HepG2 (cell line): ENCODE results near the gene COMMD1. TPM values are rescaled to one million over a fixed set of nuclear protein-coding genes. Genes with fewer than 3 reads are reported as not detected.

Source experiments
- ATAC-seq: fragments of 200-7000 bp; cut with Tn5 transposase; 3 replicates; pipeline ENCODE4 v1.9.1; 2020; ENCODE audit warnings: mild to moderate bottlenecking, moderate library complexity
- BruUV-seq: library from RNA; stranded (reverse); fragments of 400-500 nt; replicated peaks from 2 replicates; lab custom pipeline; 2021; lab: Mats Ljungman, UMichigan
- CTCF ChIA-PET: fragments of 300-600 bp; formaldehyde crosslinking; extraction: SDS; loops from one replicate; lab custom pipeline; 2021; ENCODE audit warnings: low total read pairs, inconsistent platforms, low intra/inter-chr PET ratio; lab: Yijun Ruan, JAX
- POLR2A ChIA-PET: fragments of 350-600 bp; sonication (Branson Sonifier 250); formaldehyde crosslinking; loops from one replicate; lab custom pipeline; 2020; ENCODE audit warnings: antibody characterized with exemption, inconsistent platforms; lab: Yijun Ruan, JAX
- DNase-seq: peaks from one replicate; pipeline ENCODE4 v3.0.0-alpha.2; 2015; ENCODE audit warnings: low spot score
- FAIRE-seq: peaks from 3 replicates; lab custom pipeline; 2011; peaks lifted over from hg19 to GRCh38; lab: Jason Lieb, UNC
- H2AFZ ChIP-seq: one replicate; pipeline ENCODE4 v1.6.1; 2011; ENCODE audit warnings: low read length, inconsistent platforms
- H3K27ac ChIP-seq: fragments of 300-600 bp; 3 replicates; pipeline ENCODE4 v1.8.0; 2011; ENCODE audit warnings: mixed run types, mild to moderate bottlenecking, mixed read lengths, low read length, inconsistent platforms; ENCODE audit not compliant: insufficient read depth; ENCODE audit errors: extremely low read length
- H3K27me3 ChIP-seq, 2 experiments: fragments of 200-600 bp in 1 of 2; 2 replicates in 1 of 2; 3 replicates in 1 of 2; pipeline versions ENCODE4 v1.6.0 to v1.8.0; 2011; ENCODE audit warnings: low read length in 2 of 2, mild to moderate bottlenecking in 2 of 2, moderate library complexity in 2 of 2, inconsistent platforms in 1 of 2; ENCODE audit not compliant: insufficient read depth in 2 of 2, control insufficient read depth in 1 of 2
- H3K36me3 ChIP-seq, 2 experiments: fragments of 200-600 bp in 1 of 2; replicated peaks in 1 of 2; 2 replicates in 1 of 2; 3 replicates in 1 of 2; pipeline versions ENCODE4 v1.5.1 to v1.8.0; 2011; ENCODE audit warnings: low read length in 2 of 2, inconsistent platforms in 1 of 2; ENCODE audit not compliant: insufficient read depth in 2 of 2, control insufficient read depth in 1 of 2
- H3K4me1 ChIP-seq: 2 replicates; pipeline ENCODE4 v1.5.1; 2012; ENCODE audit warnings: low read length, inconsistent platforms; ENCODE audit not compliant: insufficient read depth
- H3K4me2 ChIP-seq: 2 replicates; pipeline ENCODE4 v1.6.0; 2011; ENCODE audit warnings: low read depth, low read length, inconsistent platforms
- H3K4me3 ChIP-seq, 3 experiments: fragments of 200-600 bp in 1 of 3; sonication (generic), shearing (Covaris generic) in 1 of 3; replicated peaks in 1 of 3; 2 replicates each; pipeline ENCODE4 v1.5.1; 2011 to 2016; ENCODE audit warnings: low read length in 3 of 3, inconsistent platforms in 2 of 3, low read depth in 2 of 3, mild to moderate bottlenecking in 2 of 3, control low read depth in 1 of 3, mixed read lengths in 1 of 3; ENCODE audit not compliant: insufficient read depth in 1 of 3
- H3K79me2 ChIP-seq: one replicate; pipeline ENCODE4 v1.6.1; 2011; ENCODE audit warnings: low read length, inconsistent platforms; ENCODE audit not compliant: insufficient read depth
- H3K9ac ChIP-seq: 2 replicates; pipeline ENCODE4 v1.6.0; 2011; ENCODE audit warnings: mild to moderate bottlenecking, low read depth, low read length, inconsistent platforms; ENCODE audit not compliant: insufficient read depth
- H3K9me3 ChIP-seq: 2 replicates; pipeline ENCODE4 v1.5.1; 2012; ENCODE audit warnings: mild to moderate bottlenecking, low read length
- H4K20me1 ChIP-seq: 2 replicates; pipeline ENCODE4 v1.6.0; 2011; ENCODE audit warnings: inconsistent platforms, mild to moderate bottlenecking, low read length, moderate library complexity; ENCODE audit not compliant: insufficient read depth
- CAMTA2 ChIP-seq: sonication (generic); formaldehyde crosslinking; IDR thresholded peaks from 2 replicates; pipeline ENCODE4 v1.4.0; 2020; ENCODE audit warnings: mild to moderate bottlenecking, missing genetic modification reagents, borderline replicate concordance
- HMG20A ChIP-seq: IDR thresholded peaks from 2 replicates; pipeline ENCODE4 v1.6.1; 2016; ENCODE audit warnings: borderline replicate concordance
- HNRNPLL ChIP-seq: fragments of 200-400 bp; formaldehyde crosslinking; IDR thresholded peaks from 2 replicates; pipeline ENCODE4 v1.6.1; 2017; ENCODE audit warnings: mild to moderate bottlenecking, low read depth, low read length; ENCODE audit not compliant: poor library complexity, severe bottlenecking
- KDM5B ChIP-seq: sonication (generic); formaldehyde crosslinking; IDR thresholded peaks from 2 replicates; pipeline ENCODE4 v1.4.0; 2020; ENCODE audit warnings: missing genetic modification reagents, mild to moderate bottlenecking, borderline replicate concordance
- NR2F1 ChIP-seq, 2 experiments: fragments of 450-650 bp in 1 of 2; formaldehyde crosslinking in 1 of 2; IDR thresholded peaks; 2 replicates each; pipeline versions ENCODE4 v1.5.0 to v1.6.1; 2016 to 2020; ENCODE audit warnings: mild to moderate bottlenecking in 1 of 2, missing compliant biosample characterization in 1 of 2, missing genetic modification reagents in 1 of 2, moderate library complexity in 1 of 2
- SNAPC5 ChIP-seq: sonication (generic); formaldehyde crosslinking; IDR thresholded peaks from 2 replicates; pipeline ENCODE4 v1.8.1; 2023; ENCODE audit warnings: mild to moderate bottlenecking, missing genetic modification reagents, borderline replicate concordance
- ZBTB4 ChIP-seq: sonication (generic); formaldehyde crosslinking; IDR thresholded peaks from 2 replicates; pipeline ENCODE4 v1.4.0; 2020; ENCODE audit warnings: missing genetic modification reagents, mild to moderate bottlenecking, borderline replicate concordance
- ZMAT5 ChIP-seq: sonication (generic); formaldehyde crosslinking; IDR thresholded peaks from 2 replicates; pipeline ENCODE4 v1.5.0; 2020; ENCODE audit warnings: mild to moderate bottlenecking, low read depth, missing genetic modification reagents, borderline replicate concordance
- ZNF354B ChIP-seq: sonication (generic); formaldehyde crosslinking; IDR thresholded peaks from 2 replicates; pipeline ENCODE4 v1.8.0; 2022; ENCODE audit warnings: mild to moderate bottlenecking, missing genetic modification reagents
- ZNF512B ChIP-seq: sonication (generic); formaldehyde crosslinking; IDR thresholded peaks from 2 replicates; pipeline ENCODE4 v1.5.1; 2020; ENCODE audit warnings: missing genetic modification reagents, mild to moderate bottlenecking, borderline replicate concordance
- ZNF546 ChIP-seq: sonication (generic); formaldehyde crosslinking; conservative IDR thresholded peaks from 2 replicates; pipeline ENCODE4 v1.8.1; 2023; ENCODE audit warnings: mild to moderate bottlenecking, missing genetic modification reagents
- ZNF564 ChIP-seq: sonication (generic); formaldehyde crosslinking; IDR thresholded peaks from 2 replicates; pipeline ENCODE4 v1.8.1; 2023; ENCODE audit warnings: mild to moderate bottlenecking, missing genetic modification reagents
- ZNF644 ChIP-seq: IDR thresholded peaks from 2 replicates; pipeline ENCODE4 v1.6.1; 2016; ENCODE audit warnings: low read depth
- ZNF841 ChIP-seq: sonication (generic); formaldehyde crosslinking; IDR thresholded peaks from 2 replicates; pipeline ENCODE4 v1.8.1; 2023; ENCODE audit warnings: missing genetic modification reagents, borderline replicate concordance
- WGBS: methylation state at CpG from one replicate; pipeline ENCODE4 v1.1.6; 2017; ENCODE audit warnings: low lambda C conversion rate; 5-methylcytosine and 5-hydroxymethylcytosine counted together
- in situ Hi-C: cut with HindIII; loops from 2 replicates; pipeline ENCODE4 v1.10.0; 2017; ENCODE audit warnings: low pct_unique_long_range_greater_than_20kb; ENCODE audit not compliant: extremely low pct_ligation_motif_present
- intact Hi-C: fragments of 100-400 bp; cut with micrococcal nuclease; formaldehyde crosslinking; loops from one replicate; pipeline ENCODE4 v1.10.0; 2022; ENCODE audit not compliant: unreplicated experiment
- polyA plus RNA-seq, 8 experiments: library from polyadenylated mRNA; depleted of rRNA in 3 of 8; stranded (reverse) in 7 of 8; unstranded in 1 of 8; fragments of >200 nt; fragmentation: Illumina TruSeq in 4 of 8; extraction: Trizol in 4 of 8; gene quantifications; 2 replicates each; pipeline versions ENCODE4 v1.2.1 to v1.2.3, GENCODE V29; 2011 to 2016; ENCODE audit warnings: low read depth in 4 of 8, missing spikeins in 1 of 8, mixed read lengths in 1 of 8; ENCODE audit not compliant: insufficient read depth in 1 of 8
- total RNA-seq, 5 experiments: library from RNA; depleted of rRNA; stranded (reverse); fragments of >200 nt; fragmentation: Illumina TruSeq; extraction: Trizol; gene quantifications; 2 replicates each; pipeline ENCODE4 v1.2.3, GENCODE V29; 2016; ENCODE audit warnings: low read depth in 1 of 5

Gene COMMD1
- total and polyA plus RNA-seq, 2 of the 13 experiments (the other 11 are each of a cell fraction or from before 2014, with no cell fraction given) = 25.7 to 105 TPM

- Histone ChIP-seq H3K27me3 (no peaks in the 10 kb centered on the region), H3K79me2 (no peaks in the 10 kb centered on the region), H3K9ac (no peak overlapping the region), H2AFZ (no peak overlapping the region), H4K20me1 (no peaks in the 10 kb centered on the region), H3K4me3 (no peak overlapping the region), H3K9me3 (peaks cover 8% of the 10 kb centered on the region; the same call in 1 of the 2 replicates), H3K4me2 (peak overlapping the region; percentile 32; the same call in 1 of the 2 replicates), H3K4me1 (peaks cover 19% of the 10 kb centered on the region), H3K36me3 (no peaks in the 10 kb centered on the region), H3K27ac (peak overlapping the region; percentile 19)
- ChIA-PET CTCF (no interaction called here), POLR2A (no interaction called here)
- BruUV-seq = no TSS peak
- peak; percentile 30 for FAIRE-seq
- peak; percentile 77 for DNase-seq
- WGBS = 81% methylated on average over 9 of the region's 9 CpGs
- intact Hi-C loops = no loop called here
- in situ Hi-C loops = no loop called here
- peak; percentile 92 for ATAC-seq
- TF ChIP-seq ZNF546 (no peak), ZNF644 (CRISPR knock-in tag) (peak; percentile 7; the same call in 1 of the 2 replicates), ZNF564 (no peak), CAMTA2 (CRISPR knock-in tag) (no peak), ZNF512B (no peak), HNRNPLL (no peak), SNAPC5 (CRISPR knock-in tag) (0 out of 2 replicates have a peak, but pooled peaks have one; percentile 23), NR2F1 (CRISPR knock-in tag; IDR thresholded peaks at IDR 0.05) (no peak), ZBTB4 (no peak), HMG20A (CRISPR knock-in tag) (peak; percentile 51; the same call in 1 of the 2 replicates), ZNF354B (no peak), ZNF841 (CRISPR knock-in tag) (no peak), ZMAT5 (CRISPR knock-in tag) (no peak), KDM5B (CRISPR knock-in tag) (no peak)
These were observed 45.3 kb downstream of the COMMD1 start for GRCh38 chr2:61950571-61951315.
